K562 (cell line): ENCODE data around the gene HLA-DMB. TPM values are rescaled to one million over a fixed set of nuclear protein-coding genes. Genes with fewer than 3 reads are reported as not detected.
A peak's percentile ranks its signal among the peaks of the same experiment; 100 is the strongest.

Experiments
- ESRRB ChIP-seq: fragments of 250-450 bp; sonication (Bioruptor Pico); IDR thresholded peaks from 2 replicates; pipeline ENCODE4 v1.5.0; 2020; ENCODE audit warnings: mild to moderate bottlenecking, moderate library complexity, borderline replicate concordance
- MAFG ChIP-seq: fragments of 450-650 bp; conservative IDR thresholded peaks from 2 replicates; pipeline ENCODE4 v1.6.1; 2016; ENCODE audit warnings: missing genetic modification characterization, missing compliant biosample characterization
- NCOA4 ChIP-seq: fragments of 450-650 bp; IDR thresholded peaks from 2 replicates; pipeline ENCODE4 v1.6.1; 2018; ENCODE audit warnings: mild to moderate bottlenecking; ENCODE audit not compliant: partially characterized antibody
- NONO ChIP-seq, 2 experiments: fragments of 200-400 bp in 1 of 2; fragments of 450-650 bp in 1 of 2; formaldehyde crosslinking in 1 of 2; IDR thresholded peaks; 2 replicates each; pipeline ENCODE4 v1.6.1; 2017; ENCODE audit warnings: low read depth in 2 of 2, mild to moderate bottlenecking in 2 of 2, moderate library complexity in 2 of 2, low read length in 1 of 2
- NR0B1 ChIP-seq: fragments of 450-650 bp; IDR thresholded peaks from one replicate; pipeline ENCODE4 v1.6.1; 2018; ENCODE audit warnings: mild to moderate bottlenecking, moderate library complexity; ENCODE audit not compliant: partially characterized antibody
- PRMT5 ChIP-seq: sonication (generic); formaldehyde crosslinking; IDR thresholded peaks from 2 replicates; pipeline ENCODE4 v1.5.0; 2020; ENCODE audit warnings: missing genetic modification reagents
- PTTG1 ChIP-seq: fragments of 450-650 bp; IDR thresholded peaks from 2 replicates; pipeline ENCODE4 v1.6.1; 2016; ENCODE audit warnings: low read depth, mild to moderate bottlenecking, missing genetic modification characterization, missing compliant biosample characterization
- RBM22 ChIP-seq: fragments of 200-400 bp; formaldehyde crosslinking; IDR thresholded peaks from 2 replicates; pipeline ENCODE4 v1.6.1; 2018; ENCODE audit warnings: low read length, low read depth; ENCODE audit not compliant: poor library complexity, severe bottlenecking
- SAFB2 ChIP-seq: fragments of 200-400 bp; formaldehyde crosslinking; IDR thresholded peaks from 2 replicates; pipeline ENCODE4 v1.6.1; 2018; ENCODE audit warnings: borderline replicate concordance, low read length, low read depth, moderate library complexity; ENCODE audit not compliant: severe bottlenecking
- SAP30 ChIP-seq: fragments of 200-600 bp; sonication (generic); IDR thresholded peaks from 2 replicates; pipeline ENCODE4 v1.6.1; 2012; ENCODE audit warnings: borderline replicate concordance, low read depth, mild to moderate bottlenecking, moderate library complexity, low read length, control low read depth, inconsistent platforms; ENCODE audit not compliant: insufficient read depth, poor library complexity, severe bottlenecking
- SRSF3 ChIP-seq: fragments of 200-400 bp; formaldehyde crosslinking; IDR thresholded peaks from 2 replicates; pipeline ENCODE4 v1.6.1; 2016; ENCODE audit warnings: mild to moderate bottlenecking, low read length, moderate library complexity; ENCODE audit not compliant: insufficient read depth
- SRSF7 ChIP-seq: fragments of 200-400 bp; formaldehyde crosslinking; optimal IDR thresholded peaks from 2 replicates; pipeline ENCODE3; 2017; ENCODE audit warnings: mild to moderate bottlenecking, low read depth, low read length
- SUPT5H ChIP-seq: fragments of 450-650 bp; IDR thresholded peaks from 2 replicates; pipeline ENCODE4 v1.6.1; 2016
- TCF7L2 ChIP-seq: fragments of 150-350 bp; IDR thresholded peaks from 2 replicates; pipeline ENCODE4 v1.6.1; 2016; ENCODE audit warnings: low read depth, mild to moderate bottlenecking, low read length, moderate library complexity
- ZBTB49 ChIP-seq: sonication (generic); formaldehyde crosslinking; IDR thresholded peaks from 2 replicates; pipeline ENCODE4 v1.8.0; 2022; ENCODE audit warnings: missing genetic modification reagents, mild to moderate bottlenecking, borderline replicate concordance
- ZFP91 ChIP-seq: sonication (generic); formaldehyde crosslinking; IDR thresholded peaks from 2 replicates; pipeline ENCODE4 v1.8.0; 2022; ENCODE audit warnings: mild to moderate bottlenecking, missing genetic modification reagents
- ZNF217 ChIP-seq: sonication (generic); formaldehyde crosslinking; IDR thresholded peaks from 2 replicates; pipeline ENCODE4 v1.8.0; 2022; ENCODE audit warnings: mild to moderate bottlenecking, missing genetic modification reagents
- ZNF740 ChIP-seq, 3 experiments: fragments of 200-800 bp in 1 of 3; sonication (Bioruptor generic) in 1 of 3; sonication (generic) in 1 of 3; formaldehyde crosslinking in 1 of 3; IDR thresholded peaks; 2 replicates each; pipeline versions ENCODE4 v1.6.1 to v1.8.0; 2016 to 2022; ENCODE audit warnings: mild to moderate bottlenecking in 2 of 3, missing compliant biosample characterization in 2 of 3, missing genetic modification characterization in 2 of 3, missing genetic modification reagents in 1 of 3
- ZNF76 ChIP-seq: fragments of 250-450 bp; sonication (Bioruptor Pico); IDR thresholded peaks from 2 replicates; pipeline ENCODE4 v1.4.0; 2020; ENCODE audit warnings: mild to moderate bottlenecking, moderate library complexity, borderline replicate concordance
- polyA plus RNA-seq, 8 experiments: library from polyadenylated mRNA; depleted of rRNA in 4 of 8; stranded (reverse) in 5 of 8; unstranded in 3 of 8; fragments of >200 nt; fragmentation: Nextera tagmentation in 2 of 8; fragmentation: Illumina TruSeq in 1 of 8; extraction: Ambion mirVana in 2 of 8; extraction: Trizol in 1 of 8; gene quantifications; 2 replicates each; pipeline versions ENCODE4 v1.2.1 to v1.2.3, GENCODE V29; 2011 to 2014; ENCODE audit warnings: inconsistent platforms in 1 of 8, missing spikeins in 1 of 8
- total RNA-seq, 7 experiments: library from RNA; depleted of rRNA in 6 of 7; stranded (reverse); fragments of >200 nt in 6 of 7; fragmentation: Illumina TruSeq in 2 of 7; extraction: Trizol in 2 of 7; gene quantifications; 2 replicates each; pipeline versions ENCODE4 v1.2.1 to v1.2.3, GENCODE V29; 2011 to 2021; ENCODE audit warnings: low replicate concordance in 1 of 7

The HLA-DMB gene
- total and polyA plus RNA-seq, 9 of the 15 experiments (the other 6 are each of a cell fraction or from before 2014, with no cell fraction given) = 0.38 TPM; not detected in 8

- TF ChIP-seq NONO (IDR thresholded peaks at IDR 0.05; ENCODE audit: low read depth in 2 of 2, low read length in 1 of 2) (no peak), ZBTB49 (CRISPR knock-in tag) (no peak), SUPT5H (0 out of 2 replicates have a peak, but pooled peaks have one; percentile 32), SRSF7 (no peak), MAFG (no peak), PTTG1 (tag) (peak; percentile 10; the same call in 1 of the 2 replicates), ZNF217 (CRISPR knock-in tag) (no peak), NCOA4 (no peak), PRMT5 (CRISPR knock-in tag) (no peak), RBM22 (no peak), SRSF3 (no peak), ZNF740 (CRISPR knock-in tag; IDR thresholded peaks at IDR 0.05) (no peak), ZNF740 (tag; IDR thresholded peaks at IDR 0.05) (no peak), NR0B1 (no peak), ZFP91 (no peak), SAFB2 (no peak), TCF7L2 (no peak), SAP30 (no peak), ZNF76 (no peak), ESRRB (no peak)
Measured at GRCh38 chr6:32967151-32968091, 26.6 kb upstream of the HLA-DMB start (continued).
